ENCODE data around the gene ENOX1.

GRCh38 chr13:43482641-43483040, 304.1 kb downstream of the ENOX1 start:
- TF ChIP-seq ARNTL (CRISPR knock-in tag; IDR thresholded peaks at IDR 0.05; ENCODE audit: borderline replicate concordance, low read depth) = no peak
- no peak for TF ChIP-seq BACH2 (CRISPR knock-in tag; IDR thresholded peaks at IDR 0.05; ENCODE audit: borderline replicate concordance)
- TF ChIP-seq OSR1 (CRISPR knock-in tag; IDR thresholded peaks at IDR 0.05) = no peak
- TF ChIP-seq ZFP30 (CRISPR knock-in tag; IDR thresholded peaks at IDR 0.05) = no peak
- TF ChIP-seq ESRRG (CRISPR knock-in tag; IDR thresholded peaks at IDR 0.05) = no peak
- TF ChIP-seq GLIS3 (CRISPR knock-in tag; IDR thresholded peaks at IDR 0.05) = no peak
- TF ChIP-seq TOX (CRISPR knock-in tag; IDR thresholded peaks at IDR 0.05; ENCODE audit: borderline replicate concordance) = no peak
- TF ChIP-seq PATZ1 (CRISPR knock-in tag; IDR thresholded peaks at IDR 0.05; ENCODE audit: borderline replicate concordance) = no peak
- TF ChIP-seq CREB5 (CRISPR knock-in tag; IDR thresholded peaks at IDR 0.05; ENCODE audit: low read depth) = no peak
- TF ChIP-seq RARB (CRISPR knock-in tag; IDR thresholded peaks at IDR 0.05) = no peak
- no peak for TF ChIP-seq TSHZ2 (CRISPR knock-in tag; IDR thresholded peaks at IDR 0.05)
- no peak for TF ChIP-seq ZFP3 (CRISPR knock-in tag; IDR thresholded peaks at IDR 0.05)
- no peak for TF ChIP-seq ISL1 (CRISPR knock-in tag; IDR thresholded peaks at IDR 0.05)
- TF ChIP-seq CSDC2 (CRISPR knock-in tag; IDR thresholded peaks at IDR 0.05) = no peak
